ENCODE results near the gene CDADC1. TPM values are rescaled to one million over a fixed set of nuclear protein-coding genes. Genes with fewer than 3 reads are reported as not detected.
A peak's percentile ranks its signal among the peaks of the same experiment; 100 is the strongest.

The CDADC1 gene
- total and polyA plus RNA-seq, 2 of the 13 experiments (the other 11 are each of a cell fraction or from before 2014, with no cell fraction given) = 2.4 to 9.0 TPM

GRCh38 chr13:49247643-49248621, at the start of gene CDADC1 (continued):
- TF ChIP-seq ZNF12 (CRISPR knock-in tag; IDR thresholded peaks at IDR 0.05) (no peak), TAF15 (IDR thresholded peaks at IDR 0.05; ENCODE audit: low read depth, low read length, poor library complexity, severe bottlenecking) (no peak), POLR2AphosphoS5 (IDR thresholded peaks at IDR 0.05; ENCODE audit: low read depth, low read length) (peak; percentile 92), ZNF468 (CRISPR knock-in tag; IDR thresholded peaks at IDR 0.05) (no peak), SMARCE1 (IDR thresholded peaks at IDR 0.05; ENCODE audit: borderline replicate concordance) (no peak), THYN1 (CRISPR knock-in tag; IDR thresholded peaks at IDR 0.05; ENCODE audit: borderline replicate concordance, low read depth) (peak; percentile 53; the same call in 1 of the 2 replicates), ZFYVE20 (CRISPR knock-in tag; IDR thresholded peaks at IDR 0.05; ENCODE audit: borderline replicate concordance, low read depth) (no peak), ZNF460 (CRISPR knock-in tag; IDR thresholded peaks at IDR 0.05; ENCODE audit: borderline replicate concordance) (no peak), FOXK2 (IDR thresholded peaks at IDR 0.05) (no peak), ZMAT3 (CRISPR knock-in tag; conservative IDR thresholded peaks at IDR 0.05) (0 out of 2 replicates have a peak, but pooled peaks have one; percentile 68), SETDB1 (CRISPR knock-in tag; IDR thresholded peaks at IDR 0.05; ENCODE audit: borderline replicate concordance) (no peak), ZNF451 (CRISPR knock-in tag; IDR thresholded peaks at IDR 0.05) (no peak), HNF4G (IDR thresholded peaks at IDR 0.05; ENCODE audit: borderline replicate concordance, low read depth, low read length) (no peak), HNF4G (CRISPR knock-in tag; IDR thresholded peaks at IDR 0.05; ENCODE audit: borderline replicate concordance, low read depth) (no peak), FOXM1 (CRISPR knock-in tag; IDR thresholded peaks at IDR 0.05) (no peak), ATRX (CRISPR knock-in tag; IDR thresholded peaks at IDR 0.05; ENCODE audit: borderline replicate concordance) (no peak), KAT8 (CRISPR knock-in tag; IDR thresholded peaks at IDR 0.05) (peak; percentile 95), ZNF747 (CRISPR knock-in tag; IDR thresholded peaks at IDR 0.05; ENCODE audit: borderline replicate concordance) (peak; percentile 56; the same call in 1 of the 2 replicates), RXRA (CRISPR knock-in tag; IDR thresholded peaks at IDR 0.05) (peak; percentile 53), HNRNPLL (IDR thresholded peaks at IDR 0.05; ENCODE audit: low read depth, low read length, poor library complexity, severe bottlenecking) (peak; percentile 42)
- TF ChIP-seq, protein P1, sequence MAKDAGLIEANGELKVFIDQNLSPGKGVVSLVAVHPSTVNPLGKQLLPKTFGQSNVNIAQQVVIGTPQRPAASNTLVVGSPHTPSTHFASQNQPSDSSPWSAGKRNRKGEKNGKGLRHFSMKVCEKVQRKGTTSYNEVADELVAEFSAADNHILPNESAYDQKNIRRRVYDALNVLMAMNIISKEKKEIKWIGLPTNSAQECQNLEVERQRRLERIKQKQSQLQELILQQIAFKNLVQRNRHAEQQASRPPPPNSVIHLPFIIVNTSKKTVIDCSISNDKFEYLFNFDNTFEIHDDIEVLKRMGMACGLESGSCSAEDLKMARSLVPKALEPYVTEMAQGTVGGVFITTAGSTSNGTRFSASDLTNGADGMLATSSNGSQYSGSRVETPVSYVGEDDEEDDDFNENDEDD (CRISPR knock-in tag; IDR thresholded peaks at IDR 0.05; ENCODE audit: borderline replicate concordance) = peak; percentile 75; the same call in 1 of the 2 replicates
- TF ChIP-seq, protein P2, sequence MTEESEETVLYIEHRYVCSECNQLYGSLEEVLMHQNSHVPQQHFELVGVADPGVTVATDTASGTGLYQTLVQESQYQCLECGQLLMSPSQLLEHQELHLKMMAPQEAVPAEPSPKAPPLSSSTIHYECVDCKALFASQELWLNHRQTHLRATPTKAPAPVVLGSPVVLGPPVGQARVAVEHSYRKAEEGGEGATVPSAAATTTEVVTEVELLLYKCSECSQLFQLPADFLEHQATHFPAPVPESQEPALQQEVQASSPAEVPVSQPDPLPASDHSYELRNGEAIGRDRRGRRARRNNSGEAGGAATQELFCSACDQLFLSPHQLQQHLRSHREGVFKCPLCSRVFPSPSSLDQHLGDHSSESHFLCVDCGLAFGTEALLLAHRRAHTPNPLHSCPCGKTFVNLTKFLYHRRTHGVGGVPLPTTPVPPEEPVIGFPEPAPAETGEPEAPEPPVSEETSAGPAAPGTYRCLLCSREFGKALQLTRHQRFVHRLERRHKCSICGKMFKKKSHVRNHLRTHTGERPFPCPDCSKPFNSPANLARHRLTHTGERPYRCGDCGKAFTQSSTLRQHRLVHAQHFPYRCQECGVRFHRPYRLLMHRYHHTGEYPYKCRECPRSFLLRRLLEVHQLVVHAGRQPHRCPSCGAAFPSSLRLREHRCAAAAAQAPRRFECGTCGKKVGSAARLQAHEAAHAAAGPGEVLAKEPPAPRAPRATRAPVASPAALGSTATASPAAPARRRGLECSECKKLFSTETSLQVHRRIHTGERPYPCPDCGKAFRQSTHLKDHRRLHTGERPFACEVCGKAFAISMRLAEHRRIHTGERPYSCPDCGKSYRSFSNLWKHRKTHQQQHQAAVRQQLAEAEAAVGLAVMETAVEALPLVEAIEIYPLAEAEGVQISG (CRISPR knock-in tag; IDR thresholded peaks at IDR 0.05) = peak; percentile 74; the same call in 1 of the 2 replicates
- TF ChIP-seq, protein P3, sequence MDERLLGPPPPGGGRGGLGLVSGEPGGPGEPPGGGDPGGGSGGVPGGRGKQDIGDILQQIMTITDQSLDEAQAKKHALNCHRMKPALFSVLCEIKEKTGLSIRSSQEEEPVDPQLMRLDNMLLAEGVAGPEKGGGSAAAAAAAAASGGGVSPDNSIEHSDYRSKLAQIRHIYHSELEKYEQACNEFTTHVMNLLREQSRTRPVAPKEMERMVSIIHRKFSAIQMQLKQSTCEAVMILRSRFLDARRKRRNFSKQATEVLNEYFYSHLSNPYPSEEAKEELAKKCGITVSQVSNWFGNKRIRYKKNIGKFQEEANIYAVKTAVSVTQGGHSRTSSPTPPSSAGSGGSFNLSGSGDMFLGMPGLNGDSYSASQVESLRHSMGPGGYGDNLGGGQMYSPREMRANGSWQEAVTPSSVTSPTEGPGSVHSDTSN (CRISPR knock-in tag; IDR thresholded peaks at IDR 0.05) = no peak

Measured in HepG2 (cell line).